Activated B cell treated with CpG ODN at 0.5 μM for 24 hours (primary cell): ENCODE results near the gene MRPL51. TPM values are rescaled to one million over a fixed set of nuclear protein-coding genes. Genes with fewer than 3 reads are reported as not detected.

Source experiments
- ATAC-seq: fragments of 200-7000 bp; cut with Tn5 transposase; one replicate; pipeline ENCODE4 v1.10.0; 2021; ENCODE audit warnings: low read depth, mild to moderate bottlenecking, moderate library complexity
- CTCF ChIA-PET: fragments of 350-600 bp; sonication (Branson Sonifier 250); formaldehyde crosslinking; loops from one replicate; lab custom pipeline; 2021; ENCODE audit warnings: antibody characterized with exemption; lab: Charles Lee
- POLR2A ChIA-PET: fragments of 350-600 bp; sonication (Branson Sonifier 250); formaldehyde crosslinking; loops from one replicate; lab custom pipeline; 2021; ENCODE audit warnings: antibody characterized with exemption; lab: Charles Lee
- DNase-seq: peaks from one replicate; pipeline ENCODE4 v3.0.0; 2022
- H3K27ac Mint-ChIP-seq: one replicate; pipeline ENCODE4 v1.8.0; 2020; ENCODE audit warnings: mixed read lengths
- H3K27me3 Mint-ChIP-seq: one replicate; pipeline ENCODE4 v1.8.0; 2021; ENCODE audit warnings: mixed read lengths
- H3K36me3 Mint-ChIP-seq: one replicate; pipeline ENCODE4 v1.8.0; 2021; ENCODE audit warnings: low read depth, mixed read lengths
- H3K4me1 Mint-ChIP-seq: one replicate; pipeline ENCODE4 v1.8.0; 2021; ENCODE audit warnings: mixed read lengths
- H3K4me3 Mint-ChIP-seq: one replicate; pipeline ENCODE4 v1.8.0; 2020; ENCODE audit warnings: mild to moderate bottlenecking, mixed read lengths
- H3K9me3 Mint-ChIP-seq: one replicate; pipeline ENCODE4 v1.8.0; 2020; ENCODE audit warnings: mixed read lengths
- CTCF ChIP-seq: fragments of 200-600 bp; IDR thresholded peaks from one replicate; pipeline ENCODE4 v1.8.0; 2022; ENCODE audit warnings: antibody characterized with exemption, mild to moderate bottlenecking
- intact Hi-C: fragments of 100-400 bp; cut with micrococcal nuclease; formaldehyde crosslinking; loops from one replicate; pipeline ENCODE4 v1.15.1; 2024
- total RNA-seq: library from RNA; stranded (reverse); gene quantifications from 2 replicates; pipeline ENCODE4 v1.2.3, GENCODE V29; 2022

Gene MRPL51
- total RNA-seq, 1 donor from 2014 or later, result 130 TPM

DNA sequence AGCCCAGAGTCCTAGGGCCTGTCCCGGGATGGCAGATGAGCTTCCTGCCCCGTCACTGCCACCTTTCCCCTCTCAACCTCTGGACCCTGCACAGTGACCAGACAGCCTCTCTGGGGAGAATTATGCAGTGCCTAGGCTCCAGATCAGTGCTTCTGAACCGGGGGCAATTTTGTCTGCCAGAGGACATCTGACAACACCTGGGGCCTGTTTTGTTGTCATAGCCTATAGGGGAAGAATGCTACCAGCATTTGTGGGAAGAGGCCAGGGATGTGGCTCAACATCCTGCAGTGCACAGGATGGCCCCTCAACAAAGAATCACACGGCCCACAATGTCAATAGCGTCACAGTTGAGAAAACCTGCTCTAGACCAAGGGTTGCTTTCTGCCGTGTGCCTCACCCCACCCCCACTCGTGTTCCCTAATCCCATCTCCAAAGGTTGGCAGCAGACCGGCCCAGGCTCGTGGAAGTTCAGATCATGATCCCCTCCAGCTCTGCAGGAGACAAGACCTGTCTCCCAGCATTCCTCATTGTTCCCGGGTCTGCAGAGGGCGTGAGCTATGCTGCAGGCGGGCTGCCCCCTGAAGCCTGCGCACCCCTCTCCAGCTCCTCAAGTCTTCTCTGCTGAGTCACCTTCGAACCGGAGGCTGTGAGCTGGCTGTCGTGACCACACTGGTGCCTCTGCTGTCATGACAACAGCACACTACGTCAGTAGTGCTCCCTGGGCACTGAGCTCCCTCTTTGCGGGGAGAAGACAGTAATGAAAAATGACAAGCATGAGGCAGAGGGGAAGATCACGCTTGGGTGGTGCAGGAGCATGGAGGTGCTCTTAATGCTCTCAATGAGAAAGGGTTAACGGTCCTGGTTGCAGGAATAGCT lies 39.2 kb upstream of the MRPL51 start:
- intact Hi-C loops, result no loop called here

DNA sequence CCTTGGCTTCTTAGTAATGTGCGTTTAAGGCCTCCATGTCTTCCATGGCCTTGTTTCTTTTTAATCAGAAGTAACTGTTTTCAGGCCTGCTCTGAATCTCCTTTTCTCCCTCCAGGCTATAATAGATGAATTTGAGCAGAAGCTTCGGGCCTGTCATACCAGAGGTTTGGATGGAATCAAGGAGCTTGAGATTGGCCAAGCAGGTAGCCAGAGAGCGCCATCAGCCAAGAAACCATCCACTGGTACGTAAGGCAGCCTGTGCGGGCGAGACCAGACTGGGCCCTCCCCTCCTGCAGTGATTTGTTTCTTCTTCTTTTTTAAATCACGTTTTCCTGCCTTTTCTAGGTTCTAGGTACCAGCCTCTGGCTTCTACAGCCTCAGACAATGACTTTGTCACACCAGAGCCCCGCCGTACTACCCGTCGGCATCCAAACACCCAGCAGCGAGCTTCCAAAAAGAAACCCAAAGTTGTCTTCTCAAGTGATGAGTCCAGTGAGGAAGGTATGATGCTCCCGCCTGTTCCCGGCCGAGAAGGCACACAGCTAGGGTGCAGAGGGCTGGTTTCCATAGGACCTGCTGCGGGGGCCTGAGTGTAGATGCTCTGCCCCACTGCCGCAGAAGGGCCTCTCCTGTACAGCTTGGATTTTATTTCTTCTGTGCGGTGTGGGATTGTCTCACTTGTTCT lies 37.7 kb upstream of the MRPL51 start:
- intact Hi-C loops, result no loop called here
- POLR2A ChIA-PET, result interaction anchor here (1.5 kb wide), 1 partner anchor 9 kb away, joined by 5 read pairs; no protein-coding TSS in a partner anchor

More for the DNA sequence above, 39.2 kb upstream of the MRPL51 start:
- Mint-ChIP-seq H3K4me3 (peak overlapping the region; percentile 94), H3K9me3 (no peaks in the 10 kb centered on the region), H3K27me3 (no peaks in the 10 kb centered on the region), H3K27ac (peak overlapping the region; percentile 83), H3K4me1 (peaks cover 41% of the 10 kb centered on the region), H3K36me3 (peaks cover 55% of the 10 kb centered on the region)
- no peak for TF ChIP-seq CTCF
- ChIA-PET POLR2A (interaction anchor here (0.6 to 1.8 kb wide), 12 partner anchors 8 to 413 kb away, joined by 3 to 11 read pairs (median 4); partner anchors contain the start of genes CD27, COPS7A, MRPL51 and VAMP1), CTCF (interaction anchor here (0.6 to 1.0 kb wide), 4 partner anchors 17 to 544 kb away, joined by 3 to 4 read pairs (median 3); no protein-coding TSS in a partner anchor)
- DNase-seq (peak; percentile 40), ATAC-seq (peak; percentile 28)

GRCh38 chr12:6529291-6529737 lies 36.3 kb upstream of the MRPL51 start:
- ChIA-PET POLR2A (interaction anchor here (0.5 kb wide), 1 partner anchor 176 kb away, joined by 4 read pairs; no protein-coding TSS in a partner anchor), CTCF (interaction anchor here (1.6 kb wide), 1 partner anchor 9 kb away, joined by 4 read pairs; no protein-coding TSS in a partner anchor)
- no peak overlapping the region for H3K27ac Mint-ChIP-seq
- no peak for TF ChIP-seq CTCF
- peaks cover 65% of the 10 kb centered on the region for H3K36me3 Mint-ChIP-seq
- H3K9me3 Mint-ChIP-seq, result no peaks in the 10 kb centered on the region
- DNase-seq (no peak), ATAC-seq (no peak)
- H3K4me3 Mint-ChIP-seq, result no peak overlapping the region
- H3K27me3 Mint-ChIP-seq, result no peaks in the 10 kb centered on the region
- H3K4me1 Mint-ChIP-seq, result peaks cover 22% of the 10 kb centered on the region
- intact Hi-C loops, result no loop called here

More for the DNA sequence above, 37.7 kb upstream of the MRPL51 start:
- peaks cover 28% of the 10 kb centered on the region for H3K4me1 Mint-ChIP-seq
- CTCF ChIA-PET, result no interaction called here
- H3K4me3 Mint-ChIP-seq, result no peak overlapping the region
- H3K27me3 Mint-ChIP-seq, result no peaks in the 10 kb centered on the region
- ATAC-seq (no peak), DNase-seq (no peak)
- H3K36me3 Mint-ChIP-seq, result peaks cover 61% of the 10 kb centered on the region
- no peaks in the 10 kb centered on the region for H3K9me3 Mint-ChIP-seq
- no peak for TF ChIP-seq CTCF
- no peak overlapping the region for H3K27ac Mint-ChIP-seq

GRCh38 chr12:6528539-6529235 lies 35.6 kb upstream of the MRPL51 start:
- Mint-ChIP-seq H3K4me3 (no peak overlapping the region), H3K36me3 (peaks cover 70% of the 10 kb centered on the region), H3K27ac (no peak overlapping the region), H3K27me3 (no peaks in the 10 kb centered on the region), H3K4me1 (peaks cover 19% of the 10 kb centered on the region), H3K9me3 (no peaks in the 10 kb centered on the region)
- ChIA-PET CTCF (interaction anchor here (1.6 kb wide), 1 partner anchor 9 kb away, joined by 4 read pairs; no protein-coding TSS in a partner anchor), POLR2A (interaction anchor here (0.5 kb wide), 1 partner anchor 176 kb away, joined by 4 read pairs; no protein-coding TSS in a partner anchor)
- no peak for DNase-seq
- intact Hi-C loops, result no loop called here
- no peak for TF ChIP-seq CTCF
- ATAC-seq, result no peak
